ENCODE results near the gene LRRC74B.

DNA sequence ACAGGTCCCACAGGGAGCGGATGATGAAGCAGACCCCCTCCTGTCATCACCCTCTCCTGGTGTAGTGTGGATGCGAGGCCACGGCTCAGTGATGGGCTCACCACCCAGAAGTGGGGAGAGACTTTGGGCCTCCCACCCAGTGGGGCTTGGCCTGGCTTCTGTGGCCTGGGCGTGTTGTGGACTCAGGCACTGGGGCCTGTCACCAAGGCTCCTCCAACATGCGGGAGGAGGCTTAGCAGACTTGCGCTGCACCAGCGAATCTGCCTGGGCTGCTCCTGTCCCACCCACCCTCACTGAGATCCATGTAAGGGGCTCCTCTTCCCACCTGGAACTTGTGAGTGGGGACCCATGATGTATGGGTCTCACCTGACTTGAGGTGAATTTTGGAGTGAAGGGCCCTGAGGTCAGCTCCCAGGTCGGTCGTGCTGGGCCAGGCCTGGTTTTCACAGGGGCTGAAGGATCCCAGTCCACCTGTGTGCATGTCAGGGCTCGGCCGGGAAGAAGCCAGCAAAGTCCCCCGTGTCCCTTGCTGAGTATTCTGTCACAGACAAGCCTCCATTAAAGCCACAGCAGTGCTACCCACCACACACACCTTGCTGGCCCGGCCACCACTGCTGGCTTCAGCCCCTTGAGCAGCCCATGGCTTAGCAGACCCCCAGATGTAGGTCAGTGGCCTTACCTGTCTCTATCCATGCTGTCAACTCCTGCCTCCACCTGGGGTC, 48.0 kb upstream of the LRRC74B start:
- TF ChIP-seq, protein P1, sequence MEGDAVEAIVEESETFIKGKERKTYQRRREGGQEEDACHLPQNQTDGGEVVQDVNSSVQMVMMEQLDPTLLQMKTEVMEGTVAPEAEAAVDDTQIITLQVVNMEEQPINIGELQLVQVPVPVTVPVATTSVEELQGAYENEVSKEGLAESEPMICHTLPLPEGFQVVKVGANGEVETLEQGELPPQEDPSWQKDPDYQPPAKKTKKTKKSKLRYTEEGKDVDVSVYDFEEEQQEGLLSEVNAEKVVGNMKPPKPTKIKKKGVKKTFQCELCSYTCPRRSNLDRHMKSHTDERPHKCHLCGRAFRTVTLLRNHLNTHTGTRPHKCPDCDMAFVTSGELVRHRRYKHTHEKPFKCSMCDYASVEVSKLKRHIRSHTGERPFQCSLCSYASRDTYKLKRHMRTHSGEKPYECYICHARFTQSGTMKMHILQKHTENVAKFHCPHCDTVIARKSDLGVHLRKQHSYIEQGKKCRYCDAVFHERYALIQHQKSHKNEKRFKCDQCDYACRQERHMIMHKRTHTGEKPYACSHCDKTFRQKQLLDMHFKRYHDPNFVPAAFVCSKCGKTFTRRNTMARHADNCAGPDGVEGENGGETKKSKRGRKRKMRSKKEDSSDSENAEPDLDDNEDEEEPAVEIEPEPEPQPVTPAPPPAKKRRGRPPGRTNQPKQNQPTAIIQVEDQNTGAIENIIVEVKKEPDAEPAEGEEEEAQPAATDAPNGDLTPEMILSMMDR (IDR thresholded peaks at IDR 0.05) = no peak
- TF ChIP-seq POLR2A (IDR thresholded peaks at IDR 0.05) = no peak
